Stomach smooth muscle (tissue), 2 donors: ENCODE results near the gene FAM180A.
"Not testable (repeated sequence)": the region's sequence is repeated elsewhere in the genome, so short reads cannot be mapped to it uniquely, and the experiment has no call there.

Source experiments
- H3K27ac ChIP-seq: one replicate; pipeline ENCODE4 v1.7.0; 2013; ENCODE audit warnings: mild to moderate bottlenecking, low read length, inconsistent platforms
- H3K27me3 ChIP-seq, 2 donors: one replicate each; pipeline ENCODE4 v1.7.0; 2013; ENCODE audit warnings: low read length in 2 of 2; ENCODE audit not compliant: insufficient read depth in 2 of 2, control insufficient read depth in 1 of 2
- H3K36me3 ChIP-seq, 2 donors: one replicate each; pipeline ENCODE4 v1.7.0; 2013; ENCODE audit warnings: low read length in 2 of 2; ENCODE audit not compliant: control insufficient read depth in 2 of 2, insufficient read depth in 2 of 2
- H3K4me1 ChIP-seq: one replicate; pipeline ENCODE4 v1.7.0; 2013; ENCODE audit warnings: low read length; ENCODE audit not compliant: control insufficient read depth, insufficient read depth
- H3K4me3 ChIP-seq, 2 donors: one replicate each; pipeline ENCODE4 v1.7.0; 2013; ENCODE audit warnings: low read length in 2 of 2
- H3K9ac ChIP-seq, 2 donors: one replicate each; pipeline ENCODE4 v1.7.0; 2013; ENCODE audit warnings: low read length in 2 of 2, mild to moderate bottlenecking in 1 of 2
- H3K9me3 ChIP-seq, 2 donors: one replicate each; pipeline ENCODE4 v1.7.0; 2013; ENCODE audit warnings: low read length in 2 of 2; ENCODE audit not compliant: control insufficient read depth in 2 of 2
- donor health status: healthy.
- donor health status: Pancreatic carcinoma.

FAM180A gene

GRCh38 chr7:135740889-135741288 is 7.7 kb downstream of the FAM180A start:
- H3K4me3 ChIP-seq: no peak overlapping the region
- H3K27me3 ChIP-seq: no peaks in the 10 kb centered on the region
- no peak overlapping the region for H3K9ac ChIP-seq
- H3K27ac ChIP-seq: no peak overlapping the region
- peaks cover 2% of the 10 kb centered on the region for H3K4me1 ChIP-seq
- H3K36me3 ChIP-seq: no peaks in the 10 kb centered on the region
- no peaks in the 10 kb centered on the region for H3K9me3 ChIP-seq

GRCh38 chr7:135737306-135737647 is 11.3 kb downstream of the FAM180A start:
- not testable (repeated sequence) for H3K27me3 ChIP-seq

GRCh38 chr7:135736586-135737305 is 11.9 kb downstream of the FAM180A start:
- no peak overlapping the region for H3K27ac ChIP-seq
- H3K27me3 ChIP-seq: no peaks in the 10 kb centered on the region
- H3K9me3 ChIP-seq: no peaks in the 10 kb centered on the region
- H3K36me3 ChIP-seq: no peaks in the 10 kb centered on the region
- no peak overlapping the region for H3K4me3 ChIP-seq
- no peaks in the 10 kb centered on the region for H3K4me1 ChIP-seq
- H3K9ac ChIP-seq: no peak overlapping the region

More at GRCh38 chr7:135737306-135737647, 11.3 kb downstream of the FAM180A start:
- H3K9me3 ChIP-seq, H3K27ac ChIP-seq, H3K9ac ChIP-seq, H3K4me1 ChIP-seq, H3K36me3 ChIP-seq, H3K4me3 ChIP-seq: not testable (repeated sequence)

- Histone ChIP-seq H3K4me3 (no peak overlapping the region), H3K36me3 (no peaks in the 10 kb centered on the region), H3K27me3 (no peaks in the 10 kb centered on the region), H3K4me1 (no peaks in the 10 kb centered on the region), H3K9ac (no peak overlapping the region), H3K9me3 (no peaks in the 10 kb centered on the region), H3K27ac (no peak overlapping the region)
These were observed 14.3 kb downstream of the FAM180A start for GRCh38 chr7:135734343-135734689.

- H3K4me1 ChIP-seq: no peaks in the 10 kb centered on the region
- no peaks in the 10 kb centered on the region for H3K36me3 ChIP-seq
- H3K27me3 ChIP-seq: no peaks in the 10 kb centered on the region
These were observed 14.8 kb downstream of the FAM180A start for GRCh38 chr7:135733603-135734342.

GRCh38 chr7:135731131-135731530 is 17.5 kb downstream of the FAM180A start:
- H3K4me3 ChIP-seq: no peak overlapping the region
- H3K27ac ChIP-seq: no peak overlapping the region
- no peak overlapping the region for H3K9ac ChIP-seq
- H3K9me3 ChIP-seq: no peaks in the 10 kb centered on the region
- no peaks in the 10 kb centered on the region for H3K36me3 ChIP-seq
- H3K27me3 ChIP-seq: no peaks in the 10 kb centered on the region
- H3K4me1 ChIP-seq: no peaks in the 10 kb centered on the region

More at GRCh38 chr7:135733603-135734342, 14.8 kb downstream of the FAM180A start:
- Histone ChIP-seq H3K4me3 (no peak overlapping the region), H3K9me3 (no peaks in the 10 kb centered on the region), H3K9ac (no peak overlapping the region), H3K27ac (no peak overlapping the region)

GRCh38 chr7:135729230-135729629 is 19.4 kb downstream of the FAM180A start:
- Histone ChIP-seq H3K4me3 (no peak overlapping the region), H3K9ac (no peak overlapping the region), H3K36me3 (no peaks in the 10 kb centered on the region), H3K4me1 (no peaks in the 10 kb centered on the region), H3K27me3 (no peaks in the 10 kb centered on the region), H3K27ac (no peak overlapping the region), H3K9me3 (no peaks in the 10 kb centered on the region)

GRCh38 chr7:135728136-135728669 is 20.4 kb downstream of the FAM180A start, which contains the start of gene SLC13A4:
Gene SLC13A4, minus strand, starts transcription at chr7:135728186. Its CDS starts 690 bp downstream, at chr7:135727496.
- Histone ChIP-seq H3K36me3 (no peaks in the 10 kb centered on the region), H3K4me1 (no peaks in the 10 kb centered on the region), H3K27ac (no peak within 1 kb of the TSS), H3K4me3 (no peak within 1 kb of the TSS), H3K27me3 (no peaks in the 10 kb centered on the region), H3K9me3 (no peaks in the 10 kb centered on the region), H3K9ac (no peak within 1 kb of the TSS)

- no peak overlapping the region for H3K9ac ChIP-seq
- H3K4me3 ChIP-seq: no peak overlapping the region
- no peak overlapping the region for H3K27ac ChIP-seq
- H3K9me3 ChIP-seq: no peaks in the 10 kb centered on the region
- H3K27me3 ChIP-seq: no peaks in the 10 kb centered on the region
- no peaks in the 10 kb centered on the region for H3K4me1 ChIP-seq
- no peaks in the 10 kb centered on the region for H3K36me3 ChIP-seq
These were observed 21.5 kb downstream of the FAM180A start for GRCh38 chr7:135726911-135727673.

GRCh38 chr7:135726276-135726788 is 22.3 kb downstream of the FAM180A start:
- no peaks in the 10 kb centered on the region for H3K9me3 ChIP-seq
- H3K27ac ChIP-seq: no peak overlapping the region
- H3K9ac ChIP-seq: no peak overlapping the region
- H3K4me1 ChIP-seq: no peaks in the 10 kb centered on the region
- no peak overlapping the region for H3K4me3 ChIP-seq
- no peaks in the 10 kb centered on the region for H3K36me3 ChIP-seq
- H3K27me3 ChIP-seq: no peaks in the 10 kb centered on the region
